ENCODE results near the gene CUX1. TPM values are rescaled to one million over a fixed set of nuclear protein-coding genes. Genes with fewer than 3 reads are reported as not detected.
"Not testable (repeated sequence)": the region's sequence is repeated elsewhere in the genome, so short reads cannot be mapped to it uniquely, and the experiment has no call there.

Gene CUX1
- total RNA-seq, 1 donor from 2014 or later, result 97.4 TPM

- ATAC-seq (ENCODE audit: poor library complexity) (no peak), DNase-seq (no peak)
- intact Hi-C loops (cut with DNase I), result no loop called here
Observed at GRCh38 chr7:102225025-102225424, 407.6 kb downstream of the CUX1 start.

GRCh38 chr7:102227371-102227770 is 409.9 kb downstream of the CUX1 start:
- no peak for ATAC-seq (ENCODE audit: poor library complexity)
- DNase-seq, result no peak
- intact Hi-C loops (cut with DNase I), result no loop called here

GRCh38 chr7:102228935-102229334 is 411.5 kb downstream of the CUX1 start:
- intact Hi-C loops (cut with DNase I), result no loop called here
- ATAC-seq (ENCODE audit: poor library complexity), result no peak
- DNase-seq, result no peak

GRCh38 chr7:102230162-102230561 is 412.7 kb downstream of the CUX1 start:
- intact Hi-C loops (cut with DNase I), result loop anchor here (10.0 kb wide), 1 partner anchor 415 kb away; the partner anchor contains the start of gene CUX1
- not testable (repeated sequence) for ATAC-seq (ENCODE audit: poor library complexity); DNase-seq

- DNase-seq (peak; percentile 2), ATAC-seq (ENCODE audit: poor library complexity) (no peak)
- intact Hi-C loops (cut with DNase I), result loop anchor here (10.0 kb wide), 1 partner anchor 416 kb away; the partner anchor contains the start of gene CUX1
Observed at GRCh38 chr7:102230593-102230992, 413.2 kb downstream of the CUX1 start.

- peak; percentile 34 for ATAC-seq (ENCODE audit: poor library complexity)
- DNase-seq, result peak; percentile 16
- intact Hi-C loops (cut with DNase I), result loop anchor here (10.0 kb wide), 1 partner anchor 418 kb away; the partner anchor contains the start of gene CUX1
Observed at GRCh38 chr7:102232611-102233286, 415.3 kb downstream of the CUX1 start.

GRCh38 chr7:102234131-102234530 is 416.7 kb downstream of the CUX1 start:
- intact Hi-C loops (cut with DNase I), result loop anchor here (10.0 kb wide), 1 partner anchor 419 kb away; the partner anchor contains the start of gene CUX1
- ATAC-seq (ENCODE audit: poor library complexity), result no peak
- DNase-seq, result peak; percentile 30

GRCh38 chr7:102234801-102235550 is 417.6 kb downstream of the CUX1 start:
- ATAC-seq (ENCODE audit: poor library complexity) (no peak), DNase-seq (no peak)
- intact Hi-C loops (cut with DNase I), result loop anchor here (10.0 kb wide), 1 partner anchor 420 kb away; the partner anchor contains the start of gene CUX1

- intact Hi-C loops (cut with DNase I), result loop anchor here (10.0 kb wide), 1 partner anchor 421 kb away; the partner anchor contains the start of gene CUX1
- no peak for DNase-seq
- ATAC-seq (ENCODE audit: poor library complexity), result no peak
Observed at GRCh38 chr7:102236102-102236501, 418.7 kb downstream of the CUX1 start.

GRCh38 chr7:102236592-102237287 is 419.3 kb downstream of the CUX1 start:
- intact Hi-C loops (cut with DNase I), result loop anchor here (10.0 kb wide), 1 partner anchor 422 kb away; the partner anchor contains the start of gene CUX1
- peak; percentile 82 for ATAC-seq (ENCODE audit: poor library complexity)
- DNase-seq, result peak; percentile 74

- intact Hi-C loops (cut with DNase I), result loop anchor here (10.0 kb wide), 1 partner anchor 425 kb away; the partner anchor contains the start of gene CUX1
- DNase-seq (peak; percentile 13), ATAC-seq (ENCODE audit: poor library complexity) (no peak)
Observed at GRCh38 chr7:102239206-102239820, 421.9 kb downstream of the CUX1 start.

GRCh38 chr7:102241431-102241830 is 424.0 kb downstream of the CUX1 start:
- DNase-seq (no peak), ATAC-seq (ENCODE audit: poor library complexity) (no peak)
- intact Hi-C loops (cut with DNase I), result no loop called here

GRCh38 chr7:102244601-102245000 is 427.2 kb downstream of the CUX1 start:
- ATAC-seq (ENCODE audit: poor library complexity) (no peak), DNase-seq (no peak)
- intact Hi-C loops (cut with DNase I), result no loop called here

- ATAC-seq (ENCODE audit: poor library complexity) (peak; percentile 15), DNase-seq (no peak)
- intact Hi-C loops (cut with DNase I), result no loop called here
Observed at GRCh38 chr7:102248081-102248455, 430.6 kb downstream of the CUX1 start.

GRCh38 chr7:102248456-102249395 is 431.3 kb downstream of the CUX1 start:
- ATAC-seq (ENCODE audit: poor library complexity) (no peak), DNase-seq (no peak)
- intact Hi-C loops (cut with DNase I), result no loop called here

GRCh38 chr7:102251531-102252365 is 434.3 kb downstream of the CUX1 start:
- ATAC-seq (ENCODE audit: poor library complexity) (no peak), DNase-seq (no peak)
- intact Hi-C loops (cut with DNase I), result no loop called here
